KOPT-K1 (cell line): ENCODE measurements around the gene GIT1.

Experiments used
- H3K27ac ChIP-seq: fragments of 200-600 bp; sonication (generic); 2 replicates; pipeline ENCODE4 v1.5.1; 2016; ENCODE audit warnings: antibody characterized with exemption, mild to moderate bottlenecking, low read depth, low read length; ENCODE audit not compliant: poor library complexity, severe bottlenecking
- H3K36me3 ChIP-seq: fragments of 200-600 bp; sonication (generic); 2 replicates; pipeline ENCODE4 v1.5.1; 2017; ENCODE audit warnings: antibody characterized with exemption, mild to moderate bottlenecking, low read length, moderate library complexity; ENCODE audit not compliant: insufficient read depth
- H3K9me3 ChIP-seq: fragments of 200-600 bp; sonication (generic); 2 replicates; pipeline ENCODE4 v1.5.1; 2017; ENCODE audit warnings: antibody characterized with exemption, low read length, mild to moderate bottlenecking; ENCODE audit not compliant: insufficient read depth, poor library complexity, severe bottlenecking

Gene GIT1

DNA sequence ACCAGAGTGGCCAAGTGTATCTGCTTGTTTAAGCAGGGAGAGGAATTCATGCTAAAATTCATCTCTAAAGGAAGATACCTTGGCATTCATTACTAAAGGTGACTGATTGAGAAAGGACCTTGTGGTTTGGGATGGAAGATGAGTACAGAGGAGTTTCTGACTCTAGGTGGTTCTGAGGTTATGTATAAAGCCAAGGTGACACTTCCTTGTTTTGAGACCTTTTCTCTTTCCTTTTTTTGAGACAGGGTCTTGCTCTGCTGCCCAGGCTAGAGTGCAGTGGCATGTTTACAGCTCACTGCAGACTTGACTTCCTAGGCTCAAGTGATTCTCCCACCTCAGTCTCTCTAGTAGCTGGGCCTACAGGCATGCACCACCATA is 31.7 kb downstream of the GIT1 start:
- Histone ChIP-seq H3K36me3 (no peaks in the 10 kb centered on the region; the same call in 1 of the 2 replicates), H3K9me3 (no peaks in the 10 kb centered on the region), H3K27ac (no peak overlapping the region)

DNA sequence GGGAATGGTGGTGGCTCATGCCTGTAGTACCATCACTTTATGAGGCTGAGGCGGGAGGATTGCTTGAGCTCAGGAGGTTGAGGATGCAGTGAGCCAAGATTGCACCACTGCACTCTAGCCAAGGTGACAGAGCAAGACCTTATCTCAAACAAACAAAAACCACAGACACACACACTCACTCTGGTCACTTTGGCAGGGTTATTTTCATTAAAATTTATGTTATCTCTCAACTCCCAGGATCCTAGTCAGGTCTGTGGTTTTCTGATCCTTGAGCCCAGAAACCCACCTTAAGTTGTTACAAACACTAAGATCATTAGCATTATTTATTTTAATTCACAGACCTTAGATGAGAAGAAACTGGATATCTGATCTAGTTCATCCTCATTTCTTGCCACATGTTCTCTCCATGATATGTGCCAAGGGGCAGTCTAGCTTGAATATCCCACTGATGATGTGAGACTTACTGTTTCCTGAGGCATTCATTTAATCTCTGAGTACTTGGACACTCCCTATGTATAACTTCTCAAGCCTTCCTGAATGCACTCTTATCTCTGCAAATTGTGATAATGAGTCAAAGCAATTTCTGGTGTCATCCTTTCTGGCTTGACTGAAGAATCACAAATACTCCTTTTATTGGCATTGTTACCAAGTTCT is 32.2 kb downstream of the GIT1 start:
- Histone ChIP-seq H3K27ac (no peak overlapping the region), H3K9me3 (no peaks in the 10 kb centered on the region), H3K36me3 (no peaks in the 10 kb centered on the region)

DNA sequence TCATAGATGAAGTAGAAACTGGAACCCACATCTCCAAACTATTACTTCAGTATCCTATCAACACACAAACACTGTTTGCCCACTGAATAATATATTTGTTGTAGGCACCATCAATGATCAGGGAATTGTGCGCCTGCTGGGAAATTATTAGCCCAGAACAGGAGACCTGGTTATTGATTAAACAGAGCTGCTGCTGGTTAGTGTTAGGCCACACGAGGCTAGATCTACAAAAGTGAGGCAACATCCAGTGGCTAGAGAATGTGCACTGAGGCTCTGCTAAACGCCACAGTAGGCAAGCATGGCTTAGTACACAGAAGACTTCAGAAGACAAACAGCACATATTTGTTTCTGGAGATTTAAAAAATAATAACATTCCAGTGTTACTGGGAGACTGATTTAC is 33.6 kb downstream of the GIT1 start:
- no peaks in the 10 kb centered on the region for H3K36me3 ChIP-seq
- H3K9me3 ChIP-seq = no peaks in the 10 kb centered on the region
- H3K27ac ChIP-seq = no peak overlapping the region

GRCh38 chr17:29549177-29549923 is 40.1 kb downstream of the GIT1 start:
- H3K9me3 ChIP-seq = no peaks in the 10 kb centered on the region
- no peak overlapping the region for H3K27ac ChIP-seq
- peaks cover 11% of the 10 kb centered on the region for H3K36me3 ChIP-seq

GRCh38 chr17:29546830-29547229 is 42.6 kb downstream of the GIT1 start:
- peaks cover 32% of the 10 kb centered on the region for H3K36me3 ChIP-seq
- no peak overlapping the region for H3K27ac ChIP-seq
- no peaks in the 10 kb centered on the region for H3K9me3 ChIP-seq

DNA sequence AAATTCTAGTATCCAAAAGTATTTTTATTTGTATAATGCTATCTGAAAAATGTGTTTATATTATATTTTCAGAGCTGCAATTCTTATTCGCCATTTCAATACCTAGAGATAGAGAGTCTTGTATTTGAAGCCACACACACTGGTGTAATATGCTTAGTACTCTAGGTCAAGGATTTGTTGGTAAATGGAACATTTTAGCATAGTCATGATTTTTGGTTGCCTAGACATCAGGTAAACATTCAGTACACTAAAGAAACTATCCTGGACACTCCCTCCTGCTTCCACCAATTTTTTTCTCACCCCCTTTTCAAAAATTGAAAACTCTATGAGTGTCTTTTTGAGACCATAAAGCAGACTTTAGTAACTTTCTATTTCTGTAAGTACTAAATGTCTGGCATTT is 43.4 kb downstream of the GIT1 start:
- Histone ChIP-seq H3K36me3 (peaks cover 37% of the 10 kb centered on the region), H3K27ac (no peak overlapping the region), H3K9me3 (no peaks in the 10 kb centered on the region)

DNA sequence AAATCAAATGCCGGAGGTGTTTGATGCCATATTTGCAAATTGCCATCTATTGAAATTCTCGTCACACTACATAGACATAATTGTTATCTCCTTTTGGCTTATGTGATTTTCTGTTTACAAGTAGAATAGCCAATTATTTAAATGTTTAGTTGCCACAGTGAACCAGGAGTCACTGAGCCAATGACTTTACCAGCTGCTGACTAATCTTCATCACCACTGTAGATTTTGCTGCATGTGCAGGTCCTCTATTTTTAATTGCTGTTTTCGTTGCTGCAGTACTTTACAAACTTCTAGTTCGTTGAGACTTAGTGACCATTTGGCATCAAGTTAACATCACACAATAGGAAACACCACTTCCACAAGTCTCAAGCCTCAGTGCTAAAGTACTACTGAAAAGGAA is 45.4 kb downstream of the GIT1 start:
- Histone ChIP-seq H3K36me3 (peaks cover 56% of the 10 kb centered on the region), H3K9me3 (no peaks in the 10 kb centered on the region), H3K27ac (no peak overlapping the region)

DNA sequence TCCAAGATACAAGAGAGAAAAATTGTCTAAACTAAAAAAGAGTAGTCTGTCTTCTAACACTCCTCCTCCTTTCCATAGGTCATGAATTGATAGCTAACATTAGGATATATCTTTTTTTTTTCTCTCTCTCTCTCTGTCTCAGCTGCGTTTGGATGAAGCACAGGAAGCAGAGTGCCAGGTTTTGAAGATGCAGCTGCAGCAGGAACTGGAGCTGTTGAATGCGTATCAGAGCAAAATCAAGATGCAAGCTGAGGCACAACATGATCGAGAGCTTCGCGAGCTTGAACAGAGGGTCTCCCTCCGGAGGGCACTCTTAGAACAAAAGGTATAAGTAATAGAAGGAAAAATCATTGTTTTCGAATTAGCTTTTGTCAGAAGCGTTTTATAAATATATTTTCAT is 55.5 kb downstream of the GIT1 start:
- Histone ChIP-seq H3K27ac (no peak overlapping the region), H3K36me3 (peaks cover 79% of the 10 kb centered on the region), H3K9me3 (no peaks in the 10 kb centered on the region)

DNA sequence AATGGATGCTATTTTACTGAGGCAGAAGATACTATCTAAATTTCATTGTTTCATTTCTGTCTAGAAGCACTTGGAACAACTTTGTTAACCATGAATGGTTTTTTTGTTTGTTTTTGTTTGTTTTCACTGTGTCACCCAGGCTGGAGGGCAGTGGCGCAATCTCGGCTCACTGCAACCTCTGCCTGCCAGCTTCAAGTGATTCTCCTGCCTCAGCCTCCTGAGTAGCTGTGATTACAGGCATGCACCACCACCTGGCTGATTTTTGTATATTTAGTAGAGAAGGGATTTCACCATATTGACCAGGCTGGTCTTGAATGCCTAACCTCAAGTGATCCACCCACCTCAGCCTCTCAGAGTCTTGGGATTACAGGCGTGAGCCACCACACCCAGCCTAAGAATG is 63.1 kb downstream of the GIT1 start:
- Histone ChIP-seq H3K27ac (no peak overlapping the region), H3K9me3 (no peaks in the 10 kb centered on the region), H3K36me3 (peaks cover 97% of the 10 kb centered on the region)

DNA sequence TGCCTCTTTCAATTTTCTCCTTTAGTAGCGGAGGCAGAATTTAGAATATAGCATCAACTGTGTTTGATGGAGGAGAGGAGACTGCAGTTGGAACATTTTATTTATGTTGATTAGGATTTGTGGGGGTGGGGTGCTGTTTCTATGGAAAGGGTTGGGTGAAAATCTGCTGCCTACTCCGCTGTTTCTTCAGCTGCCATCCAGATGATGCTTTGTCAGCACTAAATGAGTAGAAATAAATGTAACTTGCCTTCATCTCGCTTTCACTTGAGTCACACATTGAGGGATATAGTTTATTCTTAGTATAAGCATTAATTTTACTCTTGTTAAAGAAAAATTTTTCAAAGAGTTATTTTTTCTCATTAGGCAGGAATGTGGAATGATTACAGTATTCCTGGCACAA is 64.8 kb downstream of the GIT1 start:
- peaks cover 98% of the 10 kb centered on the region for H3K36me3 ChIP-seq
- no peaks in the 10 kb centered on the region for H3K9me3 ChIP-seq
- no peak overlapping the region for H3K27ac ChIP-seq
